ENCODE data around the gene MEF2A. TPM values are rescaled to one million over a fixed set of nuclear protein-coding genes. Genes with fewer than 3 reads are reported as not detected.

MEF2A gene
- total and polyA plus RNA-seq, 8 donors = 56.1 to 68.4 (median 63.0) TPM

- Histone ChIP-seq H3K9me3 (no peaks in the 10 kb centered on the region), H3K27ac (no peak overlapping the region), H3K36me3 (no peaks in the 10 kb centered on the region), H3K27me3 (no peaks in the 10 kb centered on the region), H3K4me3 (no peak overlapping the region), H3K4me1 (no peaks in the 10 kb centered on the region)
- DNase-seq (no peak), ATAC-seq (no peak)
- no peak for TF ChIP-seq CTCF (IDR thresholded peaks at IDR 0.05)
- intact Hi-C loops (cut with DNase I) = no loop called here
Observed at GRCh38 chr15:99554880-99555488, 10.8 kb upstream of the MEF2A start.

- intact Hi-C loops (cut with DNase I) = no loop called here
- Histone ChIP-seq H3K4me3 (no peak overlapping the region), H3K9me3 (no peaks in the 10 kb centered on the region), H3K27ac (no peak overlapping the region), H3K4me1 (no peaks in the 10 kb centered on the region), H3K27me3 (no peaks in the 10 kb centered on the region), H3K36me3 (no peaks in the 10 kb centered on the region)
- ATAC-seq (no peak), DNase-seq (no peak)
- TF ChIP-seq CTCF (IDR thresholded peaks at IDR 0.05) = no peak
Observed at GRCh38 chr15:99556011-99556410, 9.8 kb upstream of the MEF2A start.

- H3K27me3 ChIP-seq = no peaks in the 10 kb centered on the region
- H3K27ac ChIP-seq = no peak overlapping the region
- no peaks in the 10 kb centered on the region for H3K4me1 ChIP-seq
- no peaks in the 10 kb centered on the region for H3K9me3 ChIP-seq
- no peaks in the 10 kb centered on the region for H3K36me3 ChIP-seq
- no peak for TF ChIP-seq CTCF (IDR thresholded peaks at IDR 0.05)
- ATAC-seq = no peak
- no peak for DNase-seq
- intact Hi-C loops (cut with DNase I) = no loop called here
- no peak overlapping the region for H3K4me3 ChIP-seq
Observed at GRCh38 chr15:99556578-99556977, 9.2 kb upstream of the MEF2A start.

- no peak overlapping the region for H3K4me3 ChIP-seq
- no peaks in the 10 kb centered on the region for H3K4me1 ChIP-seq
- intact Hi-C loops (cut with DNase I) = no loop called here
- ATAC-seq (no peak), DNase-seq (no peak)
- H3K36me3 ChIP-seq = no peaks in the 10 kb centered on the region
- no peak for TF ChIP-seq CTCF (IDR thresholded peaks at IDR 0.05)
- H3K27me3 ChIP-seq = no peaks in the 10 kb centered on the region
- H3K9me3 ChIP-seq = no peaks in the 10 kb centered on the region
- H3K27ac ChIP-seq = no peak overlapping the region
Observed at GRCh38 chr15:99558084-99558483, 7.7 kb upstream of the MEF2A start.

- no peak for TF ChIP-seq CTCF (IDR thresholded peaks at IDR 0.05)
- Histone ChIP-seq H3K27ac (no peak overlapping the region), H3K9me3 (no peaks in the 10 kb centered on the region), H3K36me3 (no peaks in the 10 kb centered on the region), H3K27me3 (no peaks in the 10 kb centered on the region), H3K4me1 (no peaks in the 10 kb centered on the region), H3K4me3 (no peak overlapping the region)
- no peak for DNase-seq
- ATAC-seq = no peak
- intact Hi-C loops (cut with DNase I) = no loop called here
Observed at GRCh38 chr15:99558571-99558970, 7.2 kb upstream of the MEF2A start.
